Esophagus muscularis mucosa (tissue), 4 donors: ENCODE data around the gene ADAMTS2. TPM values are rescaled to one million over a fixed set of nuclear protein-coding genes. Genes with fewer than 3 reads are reported as not detected.

Source experiments
- DNase-seq: peaks from one replicate; pipeline ENCODE4 v3.0.0-alpha.2; 2017; ENCODE audit errors: extremely low spot score
- H3K27ac ChIP-seq, 4 donors: fragments of 200-600 bp; sonication (generic); replicated peaks in 1 of 4; 1 replicate in 3 of 4; 2 replicates in 1 of 4; pipeline ENCODE4 v1.5.1; 2016 to 2019; ENCODE audit warnings: mild to moderate bottlenecking in 1 of 4
- H3K27me3 ChIP-seq, 4 donors: fragments of 200-600 bp; sonication (generic); one replicate each; pipeline versions ENCODE4 v1.5.1 to v1.6.0; 2016 to 2019
- H3K36me3 ChIP-seq, 4 donors: fragments of 200-600 bp; sonication (generic); one replicate each; pipeline ENCODE4 v1.5.1; 2016 to 2019
- H3K4me1 ChIP-seq, 4 donors: fragments of 200-600 bp; sonication (generic); one replicate each; pipeline ENCODE4 v1.5.1; 2016 to 2019
- H3K4me3 ChIP-seq, 4 donors: fragments of 200-600 bp; sonication (generic); 1 replicate in 2 of 4; 2 replicates in 2 of 4; pipeline ENCODE4 v1.5.1; 2016 to 2019; ENCODE audit warnings: mild to moderate bottlenecking in 4 of 4, moderate library complexity in 1 of 4
- H3K9me3 ChIP-seq, 4 donors: fragments of 200-600 bp; sonication (generic); 1 replicate in 3 of 4; 2 replicates in 1 of 4; pipeline ENCODE4 v1.5.1; 2016 to 2019
- CTCF ChIP-seq, 3 experiments: fragments of 200-600 bp in 2 of 3; fragments of 450-650 bp in 1 of 3; sonication (generic) in 2 of 3; IDR thresholded peaks; one replicate each; pipeline ENCODE4 v1.5.1; 2017 to 2019; ENCODE audit warnings: antibody characterized with exemption in 3 of 3, mild to moderate bottlenecking in 2 of 3, moderate library complexity in 1 of 3
- EP300 ChIP-seq: sonication (generic); formaldehyde crosslinking; IDR thresholded peaks from one replicate; pipeline ENCODE4 v1.6.1; 2017; ENCODE audit warnings: antibody characterized with exemption
- POLR2A ChIP-seq: fragments of 450-650 bp; IDR thresholded peaks from one replicate; pipeline ENCODE4 v1.6.1; 2017; ENCODE audit warnings: antibody characterized with exemption, moderate library complexity, mild to moderate bottlenecking, low read depth
- POLR2AphosphoS5 ChIP-seq, 2 donors: sonication (generic); formaldehyde crosslinking; IDR thresholded peaks; one replicate each; pipeline ENCODE4 v1.6.1; 2017; ENCODE audit warnings: antibody characterized with exemption in 2 of 2
- WGBS: methylation state at CpG from one replicate; pipeline ENCODE4 v1.1.5; 2018; 5-methylcytosine and 5-hydroxymethylcytosine counted together
- intact Hi-C: fragments of 100-400 bp; cut with DNase I; formaldehyde crosslinking; loops from one replicate; pipeline ENCODE4 v1.15.1; 2023
- total RNA-seq, 4 donors: library from RNA; depleted of rRNA; stranded (reverse); fragments of >200 nt; gene quantifications; one replicate each; pipeline versions ENCODE4 v1.1.0 to v1.2.1, GENCODE V29; 2016

ADAMTS2 gene
- total RNA-seq, 4 donors from 2014 or later, result 17.8 to 31.8 (median 21.4) TPM

- Histone ChIP-seq H3K27me3 (peaks cover 0 to 6% (median 0%) of the 10 kb centered on the region in 4 donors), H3K36me3 (no peaks in the 10 kb centered on the region), H3K4me1 (peaks cover 0 to 42% (median 34%) of the 10 kb centered on the region in 4 donors), H3K27ac (no peak overlapping the region), H3K9me3 (no peaks in the 10 kb centered on the region), H3K4me3 (no peak overlapping the region)
- intact Hi-C loops, result no loop called here
- 70% methylated on average over 19 of the region's 21 CpGs for WGBS
- no peak for TF ChIP-seq POLR2AphosphoS5 (IDR thresholded peaks at IDR 0.05)
- no peak for TF ChIP-seq EP300
- TF ChIP-seq CTCF (IDR thresholded peaks at IDR 0.05), result no peak
- TF ChIP-seq POLR2A, result no peak
- DNase-seq, result no peak
These were observed 26.9 kb downstream of the ADAMTS2 start for GRCh38 chr5:179318221-179318955.

GRCh38 chr5:179317411-179318220 lies 27.6 kb downstream of the ADAMTS2 start:
- H3K27ac ChIP-seq, result no peak overlapping the region
- peaks cover 0 to 42% (median 34%) of the 10 kb centered on the region in 4 donors for H3K4me1 ChIP-seq
- peaks cover 0 to 1% (median 0%) of the 10 kb centered on the region in 4 donors for H3K9me3 ChIP-seq
- no peak overlapping the region for H3K4me3 ChIP-seq
- intact Hi-C loops, result no loop called here
- no peak for TF ChIP-seq POLR2A
- no peak for DNase-seq
- no peaks in the 10 kb centered on the region for H3K36me3 ChIP-seq
- H3K27me3 ChIP-seq, result peaks cover 0 to 6% (median 0%) of the 10 kb centered on the region in 4 donors
- 85% methylated on average over 12 of the region's 19 CpGs for WGBS

GRCh38 chr5:179316982-179317381 lies 28.3 kb downstream of the ADAMTS2 start:
- Histone ChIP-seq H3K36me3 (no peaks in the 10 kb centered on the region), H3K4me3 (no peak overlapping the region), H3K27ac (no peak overlapping the region), H3K27me3 (peaks cover 0 to 6% (median 0%) of the 10 kb centered on the region in 4 donors), H3K9me3 (peaks cover 0 to 5% (median 0%) of the 10 kb centered on the region in 4 donors), H3K4me1 (peaks cover 0 to 42% (median 34%) of the 10 kb centered on the region in 4 donors)
- WGBS, result 50% methylated on average over 3 of the region's 6 CpGs
- intact Hi-C loops, result no loop called here
- TF ChIP-seq POLR2A (no peak), CTCF (IDR thresholded peaks at IDR 0.05) (no peak), EP300 (no peak), POLR2AphosphoS5 (IDR thresholded peaks at IDR 0.05) (no peak)
- no peak for DNase-seq

GRCh38 chr5:179316111-179316551 lies 29.1 kb downstream of the ADAMTS2 start:
- 82% methylated on average over 7 of the region's 7 CpGs for WGBS
- DNase-seq, result no peak
- intact Hi-C loops, result no loop called here
- Histone ChIP-seq H3K4me1 (peaks cover 0 to 42% (median 34%) of the 10 kb centered on the region in 4 donors), H3K36me3 (no peaks in the 10 kb centered on the region), H3K4me3 (no peak overlapping the region), H3K27ac (no peak overlapping the region), H3K27me3 (peaks cover 0 to 6% (median 0%) of the 10 kb centered on the region in 4 donors), H3K9me3 (peaks cover 0 to 5% (median 0%) of the 10 kb centered on the region in 4 donors)
- TF ChIP-seq POLR2A (no peak), EP300 (no peak), POLR2AphosphoS5 (IDR thresholded peaks at IDR 0.05) (no peak), CTCF (IDR thresholded peaks at IDR 0.05) (no peak)

- no peak for TF ChIP-seq CTCF (IDR thresholded peaks at IDR 0.05)
- no peak for TF ChIP-seq POLR2A
- no peak overlapping the region for H3K4me3 ChIP-seq
- peaks cover 0 to 6% (median 0%) of the 10 kb centered on the region in 4 donors for H3K27me3 ChIP-seq
- WGBS, result 88% methylated on average over 15 of the region's 16 CpGs
- H3K36me3 ChIP-seq, result no peaks in the 10 kb centered on the region
- H3K27ac ChIP-seq, result peak overlapping the region in 2 of 4 donors; percentile 55 to 67
- intact Hi-C loops, result no loop called here
- peaks cover 0 to 42% (median 33%) of the 10 kb centered on the region in 4 donors for H3K4me1 ChIP-seq
- H3K9me3 ChIP-seq, result peaks cover 0 to 5% (median 0%) of the 10 kb centered on the region in 4 donors
- no peak for DNase-seq
These were observed 29.8 kb downstream of the ADAMTS2 start for GRCh38 chr5:179315356-179315890.
